HG02588 (cell line): ENCODE measurements around the gene FRAS1.
"Not testable (repeated sequence)": the region's sequence is repeated elsewhere in the genome, so short reads cannot be mapped to it uniquely, and the experiment has no call there.

Experiments
- ATAC-seq: cut with Tn5 transposase; IDR thresholded peaks from one replicate; pipeline ENCODE4 v1.9.1; 2021; ENCODE audit warnings: mild to moderate bottlenecking, moderate library complexity; ENCODE audit not compliant: unreplicated experiment

FRAS1 gene

GRCh38 chr4:78099058-78099457 is 41.9 kb downstream of the FRAS1 start:
- ATAC-seq = no peak

GRCh38 chr4:78100060-78100459 is 42.9 kb downstream of the FRAS1 start:
- ATAC-seq = no peak

GRCh38 chr4:78119698-78120097 is 62.6 kb downstream of the FRAS1 start:
- no peak for ATAC-seq

GRCh38 chr4:78120144-78120880 is 63.2 kb downstream of the FRAS1 start:
- no peak for ATAC-seq

GRCh38 chr4:78121338-78121904 is 64.3 kb downstream of the FRAS1 start:
- ATAC-seq = no peak

- not testable (repeated sequence) for ATAC-seq
These were observed 68.8 kb downstream of the FRAS1 start for GRCh38 chr4:78125834-78126331.

GRCh38 chr4:78129383-78130108 is 72.4 kb downstream of the FRAS1 start:
- no peak for ATAC-seq

GRCh38 chr4:78131403-78131802 is 74.3 kb downstream of the FRAS1 start:
- ATAC-seq = no peak

- ATAC-seq = no peak
These were observed 79.3 kb downstream of the FRAS1 start for GRCh38 chr4:78136109-78137081.

- ATAC-seq = no peak
These were observed 80.4 kb downstream of the FRAS1 start for GRCh38 chr4:78137532-78137931.

GRCh38 chr4:78138252-78138651 is 81.1 kb downstream of the FRAS1 start:
- ATAC-seq = no peak

- no peak for ATAC-seq
These were observed 86.5 kb downstream of the FRAS1 start for GRCh38 chr4:78143634-78144033.

GRCh38 chr4:78145008-78145407 is 87.9 kb downstream of the FRAS1 start:
- no peak for ATAC-seq

- no peak for ATAC-seq
These were observed 88.5 kb downstream of the FRAS1 start for GRCh38 chr4:78145622-78146021.

- no peak for ATAC-seq
These were observed 92.8 kb downstream of the FRAS1 start for GRCh38 chr4:78149751-78150542.

GRCh38 chr4:78150543-78150864 is 93.4 kb downstream of the FRAS1 start:
- no peak for ATAC-seq

- ATAC-seq = no peak
These were observed 95.7 kb downstream of the FRAS1 start for GRCh38 chr4:78152795-78153194.

- no peak for ATAC-seq
These were observed 98.0 kb downstream of the FRAS1 start for GRCh38 chr4:78154972-78155590.

- no peak for ATAC-seq
These were observed 98.5 kb downstream of the FRAS1 start for GRCh38 chr4:78155616-78156105.
